Peyer's patch (tissue), 4 donors: ENCODE data around the gene SCAP. TPM values are rescaled to one million over a fixed set of nuclear protein-coding genes. Genes with fewer than 3 reads are reported as not detected.

Experiments
- DNase-seq, 3 donors: peaks; one replicate each; pipeline ENCODE4 v3.0.0-alpha.2; 2017 to 2019
- H3K27ac ChIP-seq, 4 donors: fragments of 200-600 bp; sonication (generic); one replicate each; pipeline ENCODE4 v1.5.1; 2016 to 2019
- H3K27me3 ChIP-seq, 2 donors: fragments of 200-600 bp; sonication (generic); one replicate each; pipeline ENCODE4 v1.5.1; 2019
- H3K36me3 ChIP-seq, 3 donors: fragments of 200-600 bp; sonication (generic); one replicate each; pipeline ENCODE4 v1.5.1; 2016 to 2019
- H3K4me1 ChIP-seq, 4 donors: fragments of 200-600 bp; sonication (generic); one replicate each; pipeline ENCODE4 v1.5.1; 2016 to 2019
- H3K4me3 ChIP-seq, 4 donors: fragments of 200-600 bp; sonication (generic); 1 replicate in 3 of 4; 2 replicates in 1 of 4; pipeline ENCODE4 v1.5.1; 2016 to 2019; ENCODE audit warnings: mild to moderate bottlenecking in 1 of 4
- H3K9me3 ChIP-seq, 4 donors: fragments of 200-600 bp; sonication (generic); one replicate each; pipeline ENCODE4 v1.5.1; 2016 to 2019; ENCODE audit warnings: mild to moderate bottlenecking in 1 of 4
- CTCF ChIP-seq, 6 experiments: fragments of 450-650 bp in 4 of 6; fragments of 200-600 bp in 2 of 6; sonication (generic) in 1 of 6; IDR thresholded peaks; one replicate each; pipeline ENCODE4 v1.5.1; 2017 to 2019; ENCODE audit warnings: antibody characterized with exemption in 6 of 6, mild to moderate bottlenecking in 3 of 6, moderate library complexity in 1 of 6
- POLR2A ChIP-seq, 2 donors: fragments of 450-650 bp; IDR thresholded peaks; one replicate each; pipeline ENCODE4 v1.5.1; 2017; ENCODE audit warnings: antibody characterized with exemption in 2 of 2, mild to moderate bottlenecking in 2 of 2, moderate library complexity in 2 of 2
- total RNA-seq, 4 donors: library from RNA; depleted of rRNA; stranded (reverse); fragments of >200 nt; gene quantifications; one replicate each; pipeline ENCODE4 v1.1.0, GENCODE V29; 2016

The SCAP gene
- total RNA-seq, 4 donors from 2014 or later: 111 to 257 (median 207) TPM

DNA sequence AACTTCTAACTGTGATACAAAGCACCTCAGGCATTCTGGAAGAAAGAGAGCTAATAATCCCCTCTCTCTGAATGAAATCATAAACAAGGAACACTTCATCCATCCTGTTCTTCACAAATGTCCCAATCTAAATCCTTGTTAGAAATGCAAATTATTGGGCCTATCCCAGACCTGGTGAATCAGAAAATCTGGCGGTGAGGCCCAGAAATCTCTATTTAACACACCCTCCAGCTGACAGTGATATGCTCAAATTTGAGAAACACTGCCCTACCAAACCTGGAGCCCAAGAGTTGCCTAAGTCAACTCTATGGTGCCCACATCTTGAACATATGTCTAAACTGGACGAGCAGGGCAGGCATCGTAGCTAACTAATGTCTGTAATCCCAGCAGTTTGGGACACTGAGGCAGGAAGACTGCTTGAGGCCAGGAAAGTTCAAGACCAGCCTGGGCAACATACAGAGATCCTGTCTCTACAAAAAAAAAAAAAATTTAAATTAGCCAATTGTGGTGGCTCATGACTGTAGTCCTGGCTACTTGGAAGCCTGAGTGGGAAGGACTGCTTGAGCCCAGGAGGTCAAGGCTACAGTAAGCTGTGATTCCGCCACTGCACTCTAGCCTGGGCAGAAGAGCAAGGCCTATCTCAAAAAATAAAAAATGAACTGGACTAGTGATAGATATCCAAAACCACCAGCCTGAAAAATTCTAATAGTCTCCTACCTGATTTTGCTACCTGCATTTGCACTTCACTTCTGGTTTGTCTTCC, 23.1 kb downstream of the SCAP start:
- no peak for DNase-seq
- Histone ChIP-seq H3K9me3 (no peaks in the 10 kb centered on the region), H3K4me1 (no peaks in the 10 kb centered on the region), H3K4me3 (no peak overlapping the region), H3K27me3 (no peaks in the 10 kb centered on the region), H3K27ac (no peak overlapping the region), H3K36me3 (no peaks in the 10 kb centered on the region)
- TF ChIP-seq CTCF (IDR thresholded peaks at IDR 0.05) (no peak), POLR2A (IDR thresholded peaks at IDR 0.05) (no peak)

DNA sequence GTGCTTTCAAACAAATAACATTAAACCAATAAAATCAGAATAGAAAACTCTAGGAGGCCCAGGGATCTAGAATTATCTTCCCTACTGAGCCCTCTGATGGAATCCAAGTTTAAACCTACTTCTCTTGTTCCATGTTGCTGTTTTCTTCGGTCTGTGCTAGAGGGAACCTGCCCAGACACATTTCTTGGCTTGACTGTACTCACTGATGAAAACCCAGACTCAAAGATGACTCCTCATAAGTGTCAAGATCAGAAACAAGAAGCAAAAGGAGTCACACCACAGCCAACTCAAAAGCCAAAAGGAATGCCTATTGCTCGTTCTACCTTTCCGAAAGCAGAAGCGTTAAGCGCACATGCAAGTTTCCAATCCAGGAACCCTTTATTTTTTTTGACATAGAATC, 31.6 kb downstream of the SCAP start:
- DNase-seq: no peak
- TF ChIP-seq CTCF (IDR thresholded peaks at IDR 0.05) (no peak), POLR2A (IDR thresholded peaks at IDR 0.05) (no peak)
- no peak overlapping the region for H3K4me3 ChIP-seq
- H3K27ac ChIP-seq: peak overlapping the region in 3 of 4 donors; percentile 66 to 95 (median 84)
- peaks cover 0 to 31% (median 7%) of the 10 kb centered on the region in 4 donors for H3K4me1 ChIP-seq
- peaks cover 0 to 17% (median 0%) of the 10 kb centered on the region in 3 donors for H3K36me3 ChIP-seq
- no peaks in the 10 kb centered on the region for H3K9me3 ChIP-seq
- no peaks in the 10 kb centered on the region for H3K27me3 ChIP-seq

DNA sequence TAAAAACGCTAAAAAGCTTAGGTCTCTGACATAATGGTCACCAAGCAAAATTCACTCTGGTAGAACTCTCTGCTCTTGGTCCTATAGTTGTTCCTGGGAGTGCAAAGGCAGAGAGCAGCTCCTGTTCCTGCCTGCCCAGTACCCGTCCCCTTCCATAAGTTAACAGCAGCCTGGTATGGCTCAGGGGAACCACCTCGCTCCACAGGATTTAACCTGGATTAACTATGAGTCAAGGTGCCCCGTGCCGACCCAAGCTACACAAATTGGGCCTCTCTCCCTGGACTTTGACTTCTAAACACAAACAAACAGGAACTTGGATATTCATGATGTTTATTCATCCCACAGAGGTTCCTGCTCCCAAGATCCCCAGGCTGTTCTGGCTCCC, 32.1 kb downstream of the SCAP start:
- H3K27ac ChIP-seq: peak overlapping the region in 3 of 4 donors; percentile 66 to 95 (median 84)
- H3K9me3 ChIP-seq: no peaks in the 10 kb centered on the region
- H3K4me1 ChIP-seq: peaks cover 0 to 31% (median 7%) of the 10 kb centered on the region in 4 donors
- no peak for TF ChIP-seq CTCF (IDR thresholded peaks at IDR 0.05)
- no peak for TF ChIP-seq POLR2A (IDR thresholded peaks at IDR 0.05)
- H3K4me3 ChIP-seq: peak overlapping the region in 1 of 4 donors; percentile 35
- DNase-seq: peak in 2 of 3 donors; percentile 68 to 71
- H3K27me3 ChIP-seq: no peaks in the 10 kb centered on the region
- H3K36me3 ChIP-seq: peaks cover 0 to 17% (median 0%) of the 10 kb centered on the region in 3 donors

DNA sequence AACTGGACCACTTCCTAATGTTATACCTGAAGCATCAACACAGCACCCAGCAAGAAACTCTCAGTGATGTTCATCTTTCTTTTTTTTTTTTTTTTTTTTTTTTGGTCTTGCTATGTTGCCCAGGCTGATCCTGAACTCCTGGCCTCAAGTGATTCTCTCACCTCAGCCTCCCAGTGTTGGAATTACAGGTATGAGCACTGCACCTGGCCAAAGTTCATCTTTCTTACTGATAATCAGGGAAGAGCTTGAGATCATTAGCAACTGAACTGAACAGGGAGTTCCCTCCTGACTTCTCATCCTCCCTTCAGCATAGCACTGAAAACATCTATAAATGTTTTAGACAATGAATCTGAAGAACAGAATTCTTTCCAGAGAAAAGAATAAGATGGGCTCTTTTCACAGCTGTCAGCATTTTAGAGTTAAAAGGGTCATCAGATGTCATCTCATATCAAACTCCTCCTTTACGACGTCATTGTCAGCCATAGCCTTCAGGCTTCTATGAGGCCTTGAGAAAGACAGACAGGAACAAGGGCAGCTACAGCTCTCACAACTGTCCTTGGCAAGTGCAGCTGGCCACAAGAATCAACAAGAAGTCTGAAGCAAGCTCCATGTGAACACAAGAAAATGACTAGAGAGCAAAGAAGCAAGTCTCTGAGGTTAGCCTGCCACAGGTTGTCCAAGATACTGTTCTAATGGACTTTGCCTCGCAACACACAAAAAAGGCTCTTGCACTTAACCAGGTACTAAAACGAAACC, 33.8 kb downstream of the SCAP start:
- peaks cover 0 to 21% (median 0%) of the 10 kb centered on the region in 3 donors for H3K36me3 ChIP-seq
- peaks cover 0 to 31% (median 7%) of the 10 kb centered on the region in 4 donors for H3K4me1 ChIP-seq
- no peaks in the 10 kb centered on the region for H3K9me3 ChIP-seq
- DNase-seq: peak in 1 of 3 donors; percentile 74
- TF ChIP-seq CTCF (IDR thresholded peaks at IDR 0.05) (no peak), POLR2A (IDR thresholded peaks at IDR 0.05) (peak in 1 of 2 donors; percentile 31)
- no peaks in the 10 kb centered on the region for H3K27me3 ChIP-seq
- peak overlapping the region in 1 of 4 donors; percentile 32 for H3K4me3 ChIP-seq
- peak overlapping the region in 3 of 4 donors; percentile 66 to 95 (median 84) for H3K27ac ChIP-seq

DNA sequence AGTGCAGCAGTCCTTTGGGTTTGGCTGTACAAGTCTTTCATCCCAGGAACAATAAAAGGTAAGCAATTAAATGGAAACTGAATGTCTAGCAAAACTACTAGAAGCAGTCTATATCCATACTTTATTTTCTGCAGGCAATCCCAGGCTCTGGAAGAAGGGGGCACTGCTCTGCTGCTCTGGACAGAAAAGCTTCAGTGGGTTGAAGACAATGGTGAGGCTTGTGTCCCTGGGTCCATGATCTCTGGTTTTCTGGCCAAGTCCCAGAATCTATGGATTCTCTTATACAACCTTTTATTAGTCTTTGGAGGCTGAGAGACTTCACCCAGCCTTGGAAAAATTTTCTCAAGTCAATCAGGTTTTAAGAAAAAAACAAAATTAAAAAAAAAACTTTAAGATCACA, 35.6 kb downstream of the SCAP start:
- Histone ChIP-seq H3K27me3 (no peaks in the 10 kb centered on the region), H3K27ac (peak overlapping the region in 1 of 4 donors; percentile 25), H3K4me3 (no peak overlapping the region), H3K9me3 (no peaks in the 10 kb centered on the region), H3K36me3 (peaks cover 0 to 21% (median 0%) of the 10 kb centered on the region in 3 donors), H3K4me1 (peaks cover 0 to 38% (median 7%) of the 10 kb centered on the region in 4 donors)
- TF ChIP-seq POLR2A (IDR thresholded peaks at IDR 0.05) (no peak), CTCF (IDR thresholded peaks at IDR 0.05) (peak in 3 of 6 experiments; percentile 18 to 35 (median 22))
- no peak for DNase-seq
